Astrocyte of the spinal cord (primary cell): ENCODE data around the gene ARGLU1.

Experiments
- DNase-seq: peaks from one replicate; pipeline ENCODE4 v3.0.0; 2011; ENCODE audit warnings: low read depth, low spot score
- H3K4me3 ChIP-seq: 2 replicates; pipeline ENCODE4 v1.5.1; 2011; ENCODE audit warnings: low read depth, mild to moderate bottlenecking, low read length, moderate library complexity
- CTCF ChIP-seq: IDR thresholded peaks from 2 replicates; pipeline ENCODE4 v1.5.1; 2012; ENCODE audit warnings: low read depth, mild to moderate bottlenecking, low read length, inconsistent platforms
- in situ Hi-C: cut with HindIII; loops from 2 replicates; pipeline ENCODE4 v1.10.0; 2017; ENCODE audit warnings: low sequenced_read_pairs

The ARGLU1 gene

GRCh38 chr13:106589716-106590115 lies 21.8 kb upstream of the ARGLU1 start:
- TF ChIP-seq CTCF = no peak
- H3K4me3 ChIP-seq = no peak overlapping the region
- in situ Hi-C loops = no loop called here
- DNase-seq = peak; percentile 53

GRCh38 chr13:106588367-106588766 lies 20.4 kb upstream of the ARGLU1 start:
- no peak for TF ChIP-seq CTCF
- in situ Hi-C loops = no loop called here
- no peak for DNase-seq
- H3K4me3 ChIP-seq = no peak overlapping the region

GRCh38 chr13:106587787-106588186 lies 19.9 kb upstream of the ARGLU1 start:
- no peak for TF ChIP-seq CTCF
- no peak overlapping the region for H3K4me3 ChIP-seq
- DNase-seq = no peak
- in situ Hi-C loops = no loop called here

GRCh38 chr13:106586648-106587166 lies 18.8 kb upstream of the ARGLU1 start:
- H3K4me3 ChIP-seq = no peak overlapping the region
- in situ Hi-C loops = no loop called here
- no peak for TF ChIP-seq CTCF
- DNase-seq = no peak

GRCh38 chr13:106581225-106581624 lies 13.3 kb upstream of the ARGLU1 start:
- in situ Hi-C loops = no loop called here
- TF ChIP-seq CTCF = no peak
- no peak for DNase-seq
- H3K4me3 ChIP-seq = no peak overlapping the region

- no peak for DNase-seq
- no peak overlapping the region for H3K4me3 ChIP-seq
- in situ Hi-C loops = no loop called here
- no peak for TF ChIP-seq CTCF
Observed at GRCh38 chr13:106575896-106576295, 8.0 kb upstream of the ARGLU1 start.

GRCh38 chr13:106573868-106574267 lies 5.9 kb upstream of the ARGLU1 start:
- no peak overlapping the region for H3K4me3 ChIP-seq
- TF ChIP-seq CTCF = no peak
- in situ Hi-C loops = no loop called here
- DNase-seq = peak; percentile 15
